H1 (cell line): ENCODE measurements around the gene YWHAQ. TPM values are rescaled to one million over a fixed set of nuclear protein-coding genes. Genes with fewer than 3 reads are reported as not detected.
A peak's percentile ranks its signal among the peaks of the same experiment; 100 is the strongest.

Source experiments
- CTCF ChIA-PET: fragments of 300-600 bp; sonication (Branson Sonifier 250); formaldehyde crosslinking; loops from one replicate; lab custom pipeline; 2021; ENCODE audit not compliant: partially characterized antibody; lab: Charles Lee
- POLR2A ChIA-PET: fragments of 300-600 bp; sonication (Branson Sonifier 250); formaldehyde crosslinking; loops from one replicate; lab custom pipeline; 2021; ENCODE audit warnings: inconsistent platforms; ENCODE audit not compliant: partially characterized antibody; lab: Charles Lee
- DNase-seq, 2 experiments: peaks; one replicate each; pipeline versions ENCODE4 v3.0.0 to v3.0.0-alpha.2; 2010 to 2022; ENCODE audit warnings: low spot score in 2 of 2, low read depth in 1 of 2, mixed read lengths in 1 of 2
- FAIRE-seq: peaks from 2 replicates; lab custom pipeline; 2011; peaks lifted over from hg19 to GRCh38; lab: Jason Lieb, UNC
- H2AFZ ChIP-seq: 2 replicates; pipeline ENCODE4 v1.8.1; 2012; ENCODE audit warnings: low read length, inconsistent platforms
- H2AK5ac ChIP-seq: 2 replicates; pipeline ENCODE4 v1.6.1; 2013; ENCODE audit warnings: low read depth, low read length
- H2BK120ac ChIP-seq: replicated peaks from 2 replicates; pipeline ENCODE3; 2013; ENCODE audit warnings: low read depth, low read length, inconsistent platforms
- H2BK12ac ChIP-seq: 2 replicates; pipeline ENCODE4 v1.6.1; 2013; ENCODE audit warnings: low read depth, low read length
- H2BK15ac ChIP-seq: 2 replicates; pipeline ENCODE4 v1.6.1; 2013; ENCODE audit warnings: low read length
- H2BK20ac ChIP-seq: 2 replicates; pipeline ENCODE4 v1.6.1; 2013; ENCODE audit warnings: low read length
- H2BK5ac ChIP-seq: 2 replicates; pipeline ENCODE4 v1.6.1; 2013; ENCODE audit warnings: low read depth, low read length
- H3K14ac ChIP-seq: 2 replicates; pipeline ENCODE4 v1.6.1; 2013; ENCODE audit warnings: inconsistent platforms; ENCODE audit not compliant: insufficient read length
- H3K18ac ChIP-seq: 2 replicates; pipeline ENCODE4 v1.6.1; 2013; ENCODE audit warnings: low read length; ENCODE audit errors: extremely low read depth
- H3K23ac ChIP-seq: 2 replicates; pipeline ENCODE4 v1.6.1; 2013; ENCODE audit warnings: inconsistent platforms; ENCODE audit not compliant: insufficient read length
- H3K23me2 ChIP-seq: 2 replicates; pipeline ENCODE4 v1.6.1; 2013; ENCODE audit warnings: low read depth, low read length
- H3K27ac ChIP-seq: 2 replicates; pipeline ENCODE4 v1.6.1; 2011; ENCODE audit warnings: low read depth, low read length, inconsistent platforms
- H3K27me3 ChIP-seq, 4 experiments: replicated peaks in 1 of 4; 1 replicate in 1 of 4; 2 replicates in 3 of 4; pipeline versions ENCODE4 v1.6.1 to v1.8.1; 2011 to 2013; ENCODE audit warnings: low read length in 3 of 4, mild to moderate bottlenecking in 3 of 4, inconsistent platforms in 2 of 4, mixed read lengths in 2 of 4, moderate library complexity in 1 of 4; ENCODE audit not compliant: control insufficient read depth in 3 of 4, insufficient read depth in 3 of 4; ENCODE audit errors: extremely low read depth in 1 of 4
- H3K36me3 ChIP-seq, 4 experiments: 2 replicates each; pipeline versions ENCODE4 v1.6.1 to v1.8.1; 2011 to 2013; ENCODE audit warnings: mild to moderate bottlenecking in 4 of 4, low read length in 3 of 4, moderate library complexity in 2 of 4, control low read depth in 1 of 4, inconsistent platforms in 1 of 4; ENCODE audit not compliant: insufficient read depth in 4 of 4, control insufficient read depth in 2 of 4
- H3K4ac ChIP-seq: replicated peaks from 2 replicates; pipeline ENCODE3; 2013; ENCODE audit warnings: low read length, low read depth, mixed read lengths, inconsistent platforms; ENCODE audit not compliant: insufficient read length
- H3K4me1 ChIP-seq, 4 experiments: replicated peaks in 1 of 4; 1 replicate in 1 of 4; 2 replicates in 3 of 4; pipeline versions ENCODE4 v1.6.1 to v1.8.1; 2011 to 2013; ENCODE audit warnings: low read length in 3 of 4, inconsistent platforms in 2 of 4, mixed read lengths in 1 of 4; ENCODE audit not compliant: insufficient read depth in 4 of 4, control insufficient read depth in 3 of 4
- H3K4me2 ChIP-seq, 2 experiments: 2 replicates each; pipeline versions ENCODE4 v1.6.1 to v1.8.1; 2011 to 2013; ENCODE audit warnings: low read depth in 2 of 2, low read length in 2 of 2, control low read depth in 1 of 2, inconsistent platforms in 1 of 2, mild to moderate bottlenecking in 1 of 2; ENCODE audit not compliant: insufficient read depth in 1 of 2
- H3K4me3 ChIP-seq, 4 experiments: fragments of 200-600, 300-600 bp in 1 of 4; sonication (generic), shearing (Covaris generic), sonication (Bioruptor Twin) in 1 of 4; 2 replicates each; pipeline versions ENCODE4 v1.5.1 to v1.8.1; 2011 to 2016; ENCODE audit warnings: low read length in 4 of 4, low read depth in 3 of 4, control low read depth in 2 of 4, inconsistent platforms in 2 of 4, mild to moderate bottlenecking in 2 of 4, mixed read lengths in 1 of 4, moderate library complexity in 1 of 4; ENCODE audit not compliant: insufficient read depth in 2 of 4; ENCODE audit errors: extremely low read depth in 1 of 4
- H3K56ac ChIP-seq: replicated peaks from 2 replicates; pipeline ENCODE3; 2013; ENCODE audit warnings: low read depth, mild to moderate bottlenecking, mixed read lengths, low read length, inconsistent platforms; ENCODE audit not compliant: insufficient read length
- H3K79me1 ChIP-seq: 2 replicates; pipeline ENCODE4 v1.6.1; 2013; ENCODE audit warnings: low read depth, low read length, control low read depth
- H3K79me2 ChIP-seq, 2 experiments: 2 replicates each; pipeline versions ENCODE4 v1.6.1 to v1.8.1; 2012 to 2013; ENCODE audit warnings: low read length in 2 of 2, mild to moderate bottlenecking in 2 of 2, inconsistent platforms in 1 of 2; ENCODE audit not compliant: insufficient read depth in 2 of 2, control insufficient read depth in 1 of 2
- H3K9ac ChIP-seq, 4 experiments: replicated peaks in 1 of 4; 1 replicate in 1 of 4; 2 replicates in 3 of 4; pipeline versions ENCODE4 v1.6.1 to v1.8.1; 2011 to 2013; ENCODE audit warnings: low read depth in 3 of 4, low read length in 3 of 4, control low read depth in 2 of 4, mild to moderate bottlenecking in 2 of 4, moderate library complexity in 2 of 4, inconsistent platforms in 1 of 4; ENCODE audit errors: extremely low read depth in 1 of 4
- H3K9me3 ChIP-seq, 2 experiments: 2 replicates each; pipeline versions ENCODE4 v1.6.1 to v1.8.1; 2012 to 2013; ENCODE audit warnings: mild to moderate bottlenecking in 2 of 2, moderate library complexity in 2 of 2, control low read depth in 1 of 2, inconsistent platforms in 1 of 2, low read depth in 1 of 2, low read length in 1 of 2, mixed read lengths in 1 of 2; ENCODE audit not compliant: insufficient read depth in 2 of 2
- H4K20me1 ChIP-seq, 2 experiments: replicated peaks in 1 of 2; 2 replicates each; pipeline versions ENCODE3 to v1.8.1; 2011 to 2013; ENCODE audit warnings: inconsistent platforms in 2 of 2, low read length in 2 of 2, mild to moderate bottlenecking in 1 of 2; ENCODE audit not compliant: insufficient read depth in 2 of 2, control insufficient read depth in 1 of 2
- H4K5ac ChIP-seq: 2 replicates; pipeline ENCODE4 v1.6.1; 2013; ENCODE audit warnings: low read length, low read depth, mixed read lengths, inconsistent platforms; ENCODE audit not compliant: insufficient read length
- H4K8ac ChIP-seq: 2 replicates; pipeline ENCODE4 v1.8.0; 2013; ENCODE audit warnings: mild to moderate bottlenecking, moderate library complexity, low read length, inconsistent platforms; ENCODE audit not compliant: insufficient read depth; ENCODE audit errors: extremely low read depth
- H4K91ac ChIP-seq: replicated peaks from 2 replicates; pipeline ENCODE3; 2013; ENCODE audit warnings: low read length, mixed read lengths, inconsistent platforms; ENCODE audit not compliant: insufficient read length
- ASH2L ChIP-seq: fragments of 200-600, 300-600 bp; sonication (generic); IDR thresholded peaks from one replicate; pipeline ENCODE4 v1.7.1; 2017; ENCODE audit warnings: low read length
- RBBP5 ChIP-seq: IDR thresholded peaks from 2 replicates; pipeline ENCODE4 v1.7.1; 2012; ENCODE audit warnings: low read depth, mild to moderate bottlenecking, inconsistent platforms, low read length, moderate library complexity, borderline replicate concordance
- WGBS, 2 experiments: shearing (Covaris generic) in 1 of 2; methylation state at CpG; one replicate each; pipeline versions ENCODE4 v1.1.6 to v1.1.7; 2013 to 2015; ENCODE audit warnings: low lambda C conversion rate in 2 of 2, mixed read lengths in 2 of 2, inconsistent platforms in 1 of 2, low coverage in 1 of 2, missing lambda C conversion rate in 1 of 2; ENCODE audit not compliant: insufficient replicate concordance in 2 of 2, insufficient coverage in 1 of 2, insufficient read length in 1 of 2; ENCODE audit errors: extremely low coverage in 1 of 2, missing lambda C conversion rate in 1 of 2; 5-methylcytosine and 5-hydroxymethylcytosine counted together
- polyA plus RNA-seq, 7 experiments: library from polyadenylated mRNA; depleted of rRNA in 3 of 7; stranded (reverse) in 5 of 7; unstranded in 2 of 7; fragments of >200 nt in 5 of 7; fragments of 200-250 nt in 2 of 7; gene quantifications; 1 replicate in 5 of 7; 2 replicates in 1 of 7; 4 replicates in 1 of 7; pipeline versions ENCODE4 v1.2.1 to v1.2.3, GENCODE V29; 2011 to 2013; ENCODE audit warnings: missing spikeins in 2 of 7, mixed read lengths in 2 of 7
- total RNA-seq: library from RNA; stranded (reverse); fragmentation: NEBNext Ultra II Directional; extraction: Animal tissue kit (Norgen Biotek cat#: 25700); gene quantifications from 2 replicates; pipeline ENCODE4 v1.2.1, GENCODE V29; 2021

The YWHAQ gene
- total and polyA plus RNA-seq, 2 of the 8 experiments (the other 6 are each of a cell fraction or from before 2014, with no cell fraction given) = 244 to 480 TPM

DNA sequence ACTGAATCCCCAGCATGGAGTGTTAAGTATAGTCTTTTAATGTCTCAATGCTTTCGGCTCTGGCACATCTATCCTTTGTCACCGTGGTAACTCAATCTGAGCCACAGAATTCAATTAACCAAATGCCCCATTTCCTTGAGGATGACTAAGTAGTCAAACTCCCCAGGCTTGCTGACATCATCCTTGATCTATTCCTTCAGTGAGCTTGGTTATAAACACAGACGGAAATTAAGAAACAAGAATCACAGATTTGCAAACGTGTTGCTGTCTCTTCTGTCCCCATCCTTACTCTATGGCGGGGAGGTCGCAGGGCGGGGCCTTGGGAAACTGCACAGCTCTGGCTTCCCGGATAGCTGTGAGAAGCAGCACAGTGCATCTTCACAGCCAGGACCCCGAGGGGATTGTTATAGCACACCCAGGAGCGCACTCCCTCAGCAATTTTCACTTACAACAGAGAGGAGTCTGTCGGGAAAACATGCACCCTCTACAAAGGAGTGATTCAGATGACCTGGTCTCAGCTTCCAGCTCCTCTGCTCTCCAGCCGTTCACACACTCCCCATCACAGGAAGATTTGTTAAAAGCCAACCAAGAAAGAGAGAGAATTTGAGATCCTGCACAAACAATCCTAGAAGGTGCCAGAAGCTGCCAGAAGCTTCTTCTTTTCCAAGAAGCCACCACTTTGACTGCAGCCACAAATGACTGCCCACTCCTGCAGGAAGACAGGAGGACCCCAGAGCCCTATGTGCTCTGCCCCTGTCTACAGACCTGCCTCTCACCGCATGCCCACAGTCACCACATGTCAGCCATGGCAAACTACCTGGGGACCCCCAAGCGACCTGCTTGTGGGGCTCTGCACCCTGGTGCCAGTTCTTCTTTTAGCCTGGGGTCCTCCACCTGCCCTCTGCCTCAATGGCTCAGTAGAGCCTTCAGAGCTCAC lies 44.9 kb upstream of the YWHAQ start:
- no peak overlapping the region for H3K9ac ChIP-seq
- H3K79me1 ChIP-seq = no peaks in the 10 kb centered on the region
- H3K27me3 ChIP-seq = no peaks in the 10 kb centered on the region
- WGBS, 2 experiments = 45% methylated on average over 14 of the region's 14 CpGs; no CpG with 5 or more reads in 1 of the 2 experiments
- H2BK12ac ChIP-seq = 0 out of 2 replicates have a peak overlapping the region, but pooled peaks have one; percentile 60
- H2AK5ac ChIP-seq = no peak overlapping the region
- H2BK15ac ChIP-seq = peak overlapping the region; percentile 61; the same call in 1 of the 2 replicates
- no peak overlapping the region for H3K56ac ChIP-seq
- no peak overlapping the region for H2BK5ac ChIP-seq
- no peaks in the 10 kb centered on the region for H3K23me2 ChIP-seq
- TF ChIP-seq ASH2L (peak; percentile 27), RBBP5 (no peak)
- no peaks in the 10 kb centered on the region for H3K79me2 ChIP-seq
- FAIRE-seq (no peak), DNase-seq (peak in 1 of 2 experiments; percentile 50)
- H3K4me3 ChIP-seq = no peak overlapping the region
- no peak overlapping the region for H2BK20ac ChIP-seq
- no peak overlapping the region for H3K14ac ChIP-seq
- ChIA-PET POLR2A (interaction anchor here (1.3 to 1.6 kb wide), 2 partner anchors 9 to 46 kb away, joined by 4 to 5 read pairs; no protein-coding TSS in a partner anchor), CTCF (interaction anchor here (0.6 to 2.9 kb wide), 6 partner anchors 9 to 307 kb away, joined by 3 to 11 read pairs (median 6); no protein-coding TSS in a partner anchor)
- H3K4me1 ChIP-seq = peaks cover 2 to 9% (median 7%) of the 10 kb centered on the region in 4 experiments
- H2AFZ ChIP-seq = peak overlapping the region; percentile 95
- no peak overlapping the region for H4K8ac ChIP-seq
- 0 out of 2 replicates have a peak overlapping the region, but pooled peaks have one; percentile 21 for H3K27ac ChIP-seq
- peak overlapping the region in 1 of 2 experiments; percentile 27; a peak in 2 of 4 replicates for H3K4me2 ChIP-seq
- no peak overlapping the region for H4K5ac ChIP-seq
- H3K18ac ChIP-seq = no peak overlapping the region
- no peaks in the 10 kb centered on the region for H3K9me3 ChIP-seq
- H3K4ac ChIP-seq = no peak overlapping the region
- no peaks in the 10 kb centered on the region for H4K20me1 ChIP-seq
- no peak overlapping the region for H2BK120ac ChIP-seq
- no peak overlapping the region for H4K91ac ChIP-seq
- no peaks in the 10 kb centered on the region for H3K36me3 ChIP-seq
- H3K23ac ChIP-seq = no peak overlapping the region
